Hematopoietic multipotent progenitor cell treated with erythropoietin and hydrocortisone succinate and interleukin-3 and kit ligand, for 4 days (in vitro differentiated cells): ENCODE measurements around the gene CHST11.

Experiments
- DNase-seq: peaks from one replicate; pipeline ENCODE4 v3.0.0-alpha.2; 2015

CHST11 gene

DNA sequence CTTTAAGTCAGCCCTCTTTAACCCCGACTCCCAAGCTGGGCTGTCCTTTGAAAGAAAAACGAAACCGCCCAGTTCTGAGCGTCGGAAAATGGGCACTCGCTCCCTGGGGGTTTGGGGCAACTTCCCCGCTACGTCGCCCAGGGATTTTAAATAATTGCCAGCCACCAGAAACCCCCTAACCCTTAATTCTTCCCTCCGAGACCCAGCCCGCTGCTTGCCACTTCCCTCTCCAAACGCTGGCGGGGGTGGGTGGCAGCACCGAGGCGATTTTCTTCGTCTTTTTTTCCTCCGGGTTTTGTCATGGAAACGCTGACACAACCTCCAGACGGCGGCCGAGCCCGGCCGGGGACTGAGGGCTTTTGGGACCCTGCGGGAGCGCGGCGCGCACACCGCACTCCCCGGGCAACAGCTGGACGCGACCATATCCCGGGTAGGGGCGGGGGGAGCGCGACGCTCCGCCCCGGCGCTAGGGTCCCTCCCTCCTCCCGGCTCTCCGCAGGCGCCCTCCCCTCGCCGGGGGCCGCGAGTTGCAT lies at the start of gene CHST11:
TSS of gene CHST11 (plus strand) at position 532 of the 533 bp plus-strand sequence.
- peak; percentile 96 for DNase-seq

DNA sequence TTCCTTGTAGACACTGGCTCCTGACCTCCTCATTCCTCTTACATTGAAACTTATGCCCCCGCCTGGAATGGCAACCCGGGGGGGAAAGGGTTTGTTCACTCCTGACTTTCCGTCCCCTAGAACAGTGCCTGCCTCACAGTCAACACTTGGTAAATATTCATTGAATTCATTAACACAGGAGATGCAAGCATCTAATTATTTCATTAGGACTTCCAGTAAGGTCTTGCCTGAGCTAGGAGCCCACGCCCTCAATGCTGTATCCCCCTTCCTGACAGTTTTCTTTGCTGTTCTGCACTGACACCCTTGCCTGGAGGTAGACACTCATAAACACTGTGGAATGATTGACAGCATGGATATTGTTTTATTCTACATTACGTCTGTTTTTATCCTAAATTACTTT lies 49.3 kb upstream of the CHST11 start:
- DNase-seq, result no peak

DNA sequence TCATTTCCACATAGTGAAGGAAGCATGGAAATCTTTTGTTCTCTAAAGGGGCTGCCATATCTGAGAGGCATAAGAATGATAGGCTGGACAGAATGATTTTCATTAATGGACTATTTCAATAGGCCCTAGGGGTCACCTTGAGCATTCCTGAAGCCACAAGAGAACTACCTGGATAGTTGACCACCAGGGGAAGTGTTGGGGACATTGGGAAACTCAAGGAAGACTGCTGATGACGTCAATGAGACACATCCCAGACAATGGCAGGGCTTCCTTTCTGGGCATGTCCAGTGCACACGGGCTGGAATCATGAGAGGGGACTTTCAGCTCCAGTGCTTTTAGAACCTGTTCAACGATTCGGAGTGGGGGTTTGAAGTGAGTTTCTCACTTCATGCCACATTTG lies 48.8 kb upstream of the CHST11 start:
- no peak for DNase-seq

DNA sequence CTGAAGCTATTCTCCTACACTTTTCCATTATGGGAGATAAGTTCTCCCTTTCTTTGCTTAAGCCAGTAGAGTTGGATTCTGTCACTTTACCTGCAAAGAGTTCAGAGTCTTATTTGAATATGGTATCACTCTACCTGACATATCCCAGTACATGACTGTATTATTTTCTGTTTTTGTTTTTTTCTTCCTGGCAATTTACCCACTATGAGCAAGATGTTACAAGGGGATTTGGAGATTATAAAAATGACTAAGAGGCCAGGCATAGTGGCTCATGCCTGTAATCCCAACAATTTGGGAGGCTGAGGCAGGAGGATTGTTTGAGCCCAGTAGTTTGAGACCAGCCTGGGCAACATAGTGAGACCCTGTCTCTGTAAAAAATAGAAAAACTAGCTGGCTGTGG lies 46.4 kb upstream of the CHST11 start:
- no peak for DNase-seq

DNA sequence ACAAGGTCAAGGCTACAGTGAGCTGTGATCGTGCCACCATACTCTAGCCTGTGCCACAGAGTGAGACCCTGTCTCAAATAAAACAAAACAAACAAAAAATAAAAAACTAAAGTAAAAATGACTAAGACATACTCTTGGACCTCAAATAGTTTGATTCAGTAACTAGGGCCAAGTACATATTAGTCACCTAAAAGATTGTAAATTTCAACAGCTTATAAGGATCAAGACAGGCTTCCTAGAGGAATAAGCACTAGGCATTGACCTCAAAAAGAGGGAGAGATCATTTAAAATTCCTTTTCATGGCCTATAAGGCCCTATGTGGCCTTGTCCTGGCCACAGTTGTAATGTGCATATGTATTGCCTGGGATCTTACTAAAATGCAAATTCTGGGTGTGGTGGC lies 46.0 kb upstream of the CHST11 start:
- no peak for DNase-seq

DNA sequence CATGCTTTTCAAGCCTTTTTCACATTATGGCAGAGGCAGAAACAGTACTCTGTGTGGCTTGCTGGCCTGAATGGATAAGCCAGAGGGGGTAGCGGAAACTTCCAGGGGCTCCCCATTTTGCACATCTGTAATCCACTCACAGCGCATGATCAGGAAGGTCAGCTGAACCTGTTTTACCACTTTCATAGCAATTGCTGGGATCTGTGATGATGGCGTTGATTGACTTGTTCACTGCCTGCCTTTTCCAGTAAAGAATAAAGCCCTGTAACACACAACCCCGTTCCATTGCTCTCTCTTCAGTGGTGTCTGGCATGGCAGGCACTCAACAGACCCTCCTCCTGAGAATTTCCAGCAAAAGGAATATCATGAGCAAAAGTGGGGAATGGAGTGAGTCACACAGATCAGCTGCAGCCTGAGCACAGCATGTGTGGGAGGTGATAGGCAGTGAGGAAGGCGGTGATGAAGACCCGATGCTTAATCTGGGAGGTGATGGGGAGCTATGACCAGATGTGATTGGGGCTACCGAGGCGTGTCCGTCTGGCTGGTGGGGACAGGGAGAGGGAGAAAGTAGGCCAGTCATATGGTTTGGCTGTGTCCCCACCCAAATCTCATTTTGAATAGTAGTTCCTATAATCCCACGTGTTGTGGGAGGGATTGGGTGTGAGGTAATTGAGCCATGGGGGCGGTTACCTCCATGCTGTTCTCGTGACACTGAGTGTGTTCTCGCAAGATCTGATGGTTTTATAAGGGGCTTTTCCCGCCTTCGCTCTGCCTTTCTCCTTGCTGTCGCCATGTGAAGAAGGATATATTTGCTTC lies 44.7 kb upstream of the CHST11 start:
- no peak for DNase-seq

DNA sequence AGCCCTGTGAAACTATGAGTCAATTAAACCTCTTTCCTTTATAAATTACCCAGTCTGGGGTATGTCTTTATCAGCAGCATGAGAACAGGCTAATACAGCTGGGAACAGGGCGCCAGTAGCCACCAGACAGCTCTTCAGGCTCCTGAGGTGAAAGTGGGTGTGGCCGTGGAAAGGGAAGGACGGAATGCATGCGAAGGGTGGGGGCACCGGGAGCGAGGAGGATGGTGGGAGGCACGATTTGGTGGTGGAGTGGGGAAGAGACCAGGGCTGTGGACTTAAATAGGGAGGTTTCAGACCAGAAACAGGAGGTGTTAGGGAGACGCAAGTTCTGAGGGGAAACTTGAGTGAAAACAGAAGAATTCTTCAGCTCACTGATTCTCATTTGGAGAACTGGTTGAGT lies 44.1 kb upstream of the CHST11 start:
- DNase-seq, result no peak

DNA sequence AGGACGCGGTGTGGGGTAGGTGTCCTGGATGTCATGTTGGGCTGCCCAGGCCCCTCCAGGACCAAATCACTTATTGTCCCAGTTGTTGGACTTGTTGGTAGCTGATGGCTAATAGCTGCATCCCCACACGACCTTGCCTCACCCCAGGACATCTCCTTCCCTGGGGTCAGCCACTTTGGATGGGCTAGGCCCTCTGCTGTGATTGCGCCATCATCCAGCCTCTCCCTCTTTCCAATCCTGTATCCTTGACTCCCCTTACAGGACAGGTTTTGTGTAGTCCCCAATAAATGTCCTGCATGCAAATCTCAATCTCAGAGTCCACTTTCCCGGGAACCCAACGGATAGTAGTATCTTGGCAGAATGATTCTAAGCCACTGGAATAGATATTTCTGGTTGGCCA lies 43.4 kb upstream of the CHST11 start:
- DNase-seq, result no peak

DNA sequence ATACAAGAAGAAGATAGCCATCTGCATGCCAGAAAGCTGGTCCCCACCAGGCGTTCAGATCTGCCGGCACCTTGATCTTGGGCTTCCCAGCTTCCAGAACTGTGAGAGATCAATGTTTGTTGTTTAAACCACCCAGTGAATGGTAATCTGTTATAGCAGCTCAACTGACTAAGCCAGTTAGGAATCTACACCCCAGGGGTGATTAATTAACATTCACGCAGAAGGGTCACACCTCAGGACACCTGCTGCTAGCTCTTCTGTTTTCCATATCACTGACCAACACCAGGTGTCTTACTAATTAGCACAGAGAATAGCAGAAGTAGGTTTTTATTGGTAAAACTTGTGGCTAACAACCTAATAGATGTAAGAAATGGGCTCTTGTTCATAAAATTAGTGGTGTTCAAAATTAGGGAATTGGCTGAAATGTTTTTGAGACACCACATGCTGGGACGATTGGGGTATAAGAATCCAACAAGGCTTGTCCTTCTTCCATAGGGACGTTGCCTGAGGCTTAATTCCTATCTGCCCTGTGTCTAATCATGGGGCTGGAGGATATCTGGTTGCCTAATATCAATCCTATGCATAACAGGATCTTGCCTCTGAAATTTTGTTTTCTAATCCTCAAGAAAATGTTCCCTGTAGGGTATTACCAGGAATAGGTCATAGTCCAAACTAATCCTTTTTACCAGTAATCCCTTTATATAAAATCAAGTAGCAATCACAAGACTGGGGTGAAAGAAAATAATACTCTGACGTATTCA lies 42.0 kb upstream of the CHST11 start:
- DNase-seq, result no peak

DNA sequence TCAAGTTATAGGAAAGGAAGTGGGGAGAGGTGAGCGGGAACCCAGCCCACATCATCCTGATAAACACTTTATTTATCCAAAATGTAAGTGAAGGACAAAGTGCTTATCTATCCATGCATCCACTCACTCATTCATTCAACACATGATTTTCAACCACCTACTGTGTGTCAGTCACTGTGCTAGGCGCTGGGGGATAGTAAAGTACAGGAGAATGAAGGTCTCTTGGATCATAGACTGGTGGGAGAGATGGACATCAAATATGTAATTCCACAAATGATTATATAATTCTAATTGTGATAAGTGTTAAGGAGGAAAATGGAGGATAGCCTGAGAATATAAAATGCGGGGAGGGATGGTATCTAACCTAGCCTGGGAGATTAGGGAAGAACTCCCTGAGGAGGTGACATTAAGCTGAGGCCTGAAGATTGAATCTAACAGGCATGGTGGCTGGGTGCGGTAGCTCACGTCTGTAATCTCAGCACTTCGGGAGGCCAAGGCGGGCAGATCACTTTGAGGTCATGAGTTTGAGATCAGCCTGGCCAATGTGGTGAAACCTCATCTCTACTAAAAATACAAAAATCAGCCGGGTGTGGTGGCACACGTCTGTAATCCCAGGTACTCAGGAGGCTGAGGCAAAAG lies 41.3 kb upstream of the CHST11 start:
- no peak for DNase-seq

DNA sequence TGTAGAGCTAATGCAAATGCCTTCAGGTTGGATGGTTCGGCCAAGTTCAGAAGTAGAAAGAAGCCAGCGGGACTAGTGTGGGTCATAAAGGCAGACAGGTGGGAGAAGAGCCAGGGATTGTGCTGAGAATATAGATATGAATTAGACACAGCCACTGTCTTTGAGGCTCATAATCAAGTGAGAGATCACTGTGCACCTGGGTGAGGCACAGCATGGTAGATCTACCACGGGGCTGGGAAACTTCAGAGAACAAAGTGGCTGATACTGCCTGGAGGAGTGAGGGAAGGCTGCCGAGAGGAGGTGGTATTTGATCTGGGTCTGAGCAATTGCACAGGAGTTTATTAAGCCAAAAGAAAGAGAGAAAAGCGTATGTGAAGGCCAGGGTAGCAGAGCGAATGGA lies 40.6 kb upstream of the CHST11 start:
- DNase-seq, result no peak

DNA sequence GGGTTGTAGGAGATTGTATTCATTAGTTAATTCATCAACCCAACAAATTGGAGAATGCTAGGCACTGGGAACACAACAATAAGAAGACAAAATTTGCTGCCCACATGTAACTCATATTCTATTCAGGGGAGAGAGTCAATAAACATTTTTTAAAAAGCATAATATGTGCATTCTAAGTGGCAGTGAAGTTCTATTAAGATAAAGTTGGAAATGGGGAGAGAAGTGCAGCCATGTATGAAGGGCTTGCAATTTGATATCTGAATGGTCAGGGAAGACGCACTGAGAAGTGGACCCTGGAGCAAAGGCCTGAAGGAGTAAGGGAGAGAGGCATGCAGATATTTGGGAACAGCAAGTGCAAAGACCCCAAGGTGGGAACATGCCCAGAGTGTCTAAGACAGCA lies 40.2 kb upstream of the CHST11 start:
- DNase-seq, result no peak

DNA sequence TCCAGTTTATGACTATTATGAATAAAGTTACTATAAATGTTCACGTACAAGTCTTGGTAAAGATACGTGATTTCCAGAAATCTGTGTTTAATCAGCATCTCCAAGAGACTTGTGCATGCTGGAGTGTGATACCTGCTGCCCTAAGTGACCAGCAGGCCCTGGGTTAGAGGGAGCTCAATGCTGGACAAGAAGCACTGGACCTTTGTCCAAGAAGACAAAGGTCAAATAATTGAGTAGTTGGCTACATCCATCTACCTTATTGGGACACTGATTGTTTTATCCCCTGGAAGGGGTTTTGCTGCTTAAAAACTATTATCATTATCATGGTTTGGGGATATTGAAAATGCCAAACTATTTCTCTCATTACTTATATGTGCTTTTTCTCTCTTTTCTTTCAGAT lies 37.0 kb upstream of the CHST11 start:
- no peak for DNase-seq

DNA sequence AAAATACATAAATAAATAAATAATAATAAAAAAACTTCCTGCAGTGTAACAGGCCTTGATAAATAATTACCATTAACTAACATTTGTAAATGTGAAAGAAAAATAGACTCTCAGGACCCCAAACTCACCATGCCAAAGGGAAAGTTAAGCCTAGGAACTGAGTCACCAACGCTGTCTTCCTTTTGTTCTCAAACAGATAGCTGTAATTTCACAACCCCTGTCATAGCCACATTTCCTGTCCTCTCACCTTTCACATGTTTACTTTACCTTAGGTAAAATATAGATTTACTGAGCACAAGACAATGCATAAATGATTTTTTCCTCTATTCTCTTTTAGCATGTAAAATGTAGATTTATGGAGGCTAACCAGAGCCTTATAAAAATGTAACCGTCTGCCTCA lies 35.9 kb upstream of the CHST11 start:
- no peak for DNase-seq

DNA sequence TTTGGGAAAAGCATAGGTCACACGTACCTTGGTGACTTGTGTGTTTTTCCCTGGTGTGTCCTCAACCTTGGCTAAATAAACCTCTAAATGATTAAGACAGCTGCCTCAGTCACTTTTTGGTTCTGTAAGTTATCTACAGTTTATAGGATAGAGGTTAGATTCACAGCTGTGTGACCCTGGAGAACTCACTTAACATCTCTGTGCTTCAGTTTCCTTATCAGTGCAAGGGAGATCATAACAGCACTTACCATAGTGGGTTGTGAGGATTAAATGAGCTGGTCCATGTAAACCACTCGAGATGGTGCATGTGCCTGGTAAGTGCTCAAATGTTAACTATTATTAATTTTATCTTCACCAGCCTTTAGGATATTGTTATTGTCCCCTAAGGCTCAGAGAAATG lies 35.4 kb upstream of the CHST11 start:
- no peak for DNase-seq

DNA sequence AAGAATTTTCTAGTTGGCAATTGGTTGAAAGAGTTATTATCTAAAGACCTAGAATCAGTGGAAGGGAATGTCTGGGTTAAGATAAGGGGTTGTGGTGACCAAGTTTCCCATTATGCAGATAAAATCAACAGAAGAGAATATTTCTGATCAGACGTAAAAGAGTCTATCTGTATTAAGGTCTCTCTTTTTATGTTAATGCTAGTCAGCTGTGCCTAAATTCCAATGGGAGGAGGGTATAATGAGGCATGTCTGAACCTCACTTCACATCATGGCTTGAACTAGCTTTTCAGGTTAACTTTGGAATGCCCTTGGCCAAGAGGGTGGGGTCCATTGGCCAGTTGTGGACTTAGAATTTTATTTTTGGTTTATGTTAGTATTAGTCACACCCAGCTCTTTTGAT lies 34.3 kb upstream of the CHST11 start:
- DNase-seq, result peak; percentile 19

DNA sequence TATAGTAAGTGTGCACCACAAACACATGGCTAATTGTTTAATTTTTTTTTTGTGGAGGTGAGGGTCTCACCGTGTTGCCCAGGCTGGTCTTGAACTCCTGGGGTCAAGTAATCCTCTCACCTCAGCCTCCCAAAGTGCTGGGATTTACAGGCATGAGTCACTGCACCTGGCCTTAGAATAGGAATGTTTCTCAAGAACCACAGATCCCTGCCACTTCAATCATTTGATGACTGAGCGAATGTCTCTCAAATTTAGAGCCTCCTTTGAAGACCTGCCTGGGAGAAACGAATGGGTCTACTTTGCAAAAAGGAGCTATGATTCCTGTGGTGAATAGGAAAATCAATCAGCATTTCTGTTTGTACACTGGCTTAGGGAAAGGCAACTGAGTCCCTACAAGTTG lies 33.5 kb upstream of the CHST11 start:
- DNase-seq, result no peak

DNA sequence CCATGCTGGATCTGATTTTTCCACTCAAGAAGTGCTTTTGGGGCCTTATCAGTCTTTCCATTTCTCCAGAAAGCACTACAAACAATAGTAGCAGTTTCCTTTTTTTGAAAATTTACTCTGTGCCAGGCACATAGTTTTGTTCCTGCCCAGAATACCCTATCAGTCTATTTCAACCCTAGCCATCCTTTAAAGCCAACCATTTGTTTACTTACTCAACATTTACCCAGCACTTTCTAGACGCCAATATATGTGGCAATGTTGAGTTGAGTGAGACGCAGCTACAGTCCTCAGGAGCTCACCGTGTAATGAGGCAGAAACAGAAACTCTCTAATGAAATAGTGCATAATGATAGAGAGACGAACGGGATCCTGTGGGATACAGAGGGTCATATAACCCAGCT lies 32.9 kb upstream of the CHST11 start:
- no peak for DNase-seq

DNA sequence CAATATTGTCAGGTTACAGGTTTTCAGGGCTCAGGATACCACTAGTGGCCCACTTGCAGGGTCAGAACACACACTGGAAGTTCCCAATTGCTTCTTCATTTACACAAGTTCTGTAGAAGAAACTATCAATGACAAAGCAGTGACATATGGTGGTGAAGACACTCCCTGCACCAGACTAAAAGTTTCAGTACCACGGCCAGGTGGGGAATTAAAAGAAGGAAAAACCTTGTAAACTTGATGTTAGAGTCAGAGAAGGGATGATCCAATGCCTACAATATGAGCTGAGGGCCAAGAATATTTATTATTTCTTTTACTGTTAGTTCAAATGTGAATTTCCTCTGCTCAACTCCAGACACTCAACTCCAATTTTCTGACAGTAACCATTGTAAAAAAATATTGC lies 31.8 kb upstream of the CHST11 start:
- no peak for DNase-seq

DNA sequence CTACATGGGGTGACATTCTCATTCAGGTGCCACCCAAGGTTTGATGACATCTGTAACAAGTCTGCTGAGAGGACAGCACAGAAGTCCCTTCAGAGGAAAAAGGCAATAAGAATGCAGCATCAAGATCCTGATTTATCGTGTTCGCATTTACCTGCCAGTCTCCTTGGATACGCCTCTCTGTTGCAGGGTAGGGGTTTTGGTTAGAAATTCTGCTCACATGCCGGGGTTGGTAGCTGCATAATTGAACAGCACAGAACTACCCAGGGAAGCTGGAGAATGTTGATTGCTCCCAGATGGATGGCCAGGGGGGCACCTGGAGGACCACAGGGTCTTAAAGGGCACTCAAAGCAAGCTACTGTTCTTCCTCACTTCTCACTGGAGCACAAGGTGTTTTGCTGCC lies 31.1 kb upstream of the CHST11 start:
- DNase-seq, result no peak

DNA sequence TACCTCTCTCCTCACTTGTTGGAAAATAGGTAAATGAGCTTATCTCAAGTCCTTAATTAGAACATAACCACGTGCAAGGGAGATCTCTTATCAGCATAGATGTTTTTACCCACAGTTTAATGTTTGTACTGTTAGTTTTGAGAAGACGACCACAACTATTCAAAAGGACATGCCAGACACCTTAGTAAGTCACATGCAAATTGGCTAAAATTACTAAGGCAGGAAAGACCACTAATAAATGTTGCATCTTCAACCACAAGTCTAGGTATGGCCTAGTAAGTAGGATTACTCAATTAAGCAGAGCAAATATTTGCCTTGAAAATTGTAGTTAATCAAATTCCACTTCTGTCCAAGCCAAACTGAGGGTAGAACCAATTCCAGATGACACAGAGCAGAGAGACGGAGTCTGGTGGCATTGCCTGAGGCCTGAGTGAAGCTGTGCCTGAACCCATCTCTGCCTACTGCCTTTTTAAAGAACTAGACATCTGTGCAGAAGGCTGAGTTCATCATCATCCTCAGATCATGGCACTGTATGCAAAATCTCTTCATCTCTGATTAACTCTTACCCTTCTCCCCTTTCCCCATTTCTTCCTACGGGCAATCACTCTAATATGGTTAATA lies 29.7 kb upstream of the CHST11 start:
- no peak for DNase-seq

DNA sequence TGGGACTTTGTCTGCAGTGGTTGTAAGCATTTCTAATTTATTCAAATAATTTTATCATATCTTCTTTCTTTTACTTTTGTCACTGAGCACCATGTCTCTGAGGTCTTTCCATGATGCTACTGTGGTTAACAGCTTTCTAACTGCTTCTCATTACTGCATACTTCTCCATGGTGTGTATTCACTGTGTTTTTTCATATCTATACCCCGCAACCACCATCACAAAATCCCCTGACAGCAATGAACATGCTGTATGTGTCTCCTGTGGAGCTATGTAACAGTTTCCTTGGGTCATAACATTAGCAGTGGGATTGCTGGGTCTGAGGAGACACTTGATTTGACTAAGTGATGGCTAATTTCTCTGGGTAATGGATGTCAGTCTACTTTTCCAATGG lies 29.2 kb upstream of the CHST11 start:
- no peak for DNase-seq

DNA sequence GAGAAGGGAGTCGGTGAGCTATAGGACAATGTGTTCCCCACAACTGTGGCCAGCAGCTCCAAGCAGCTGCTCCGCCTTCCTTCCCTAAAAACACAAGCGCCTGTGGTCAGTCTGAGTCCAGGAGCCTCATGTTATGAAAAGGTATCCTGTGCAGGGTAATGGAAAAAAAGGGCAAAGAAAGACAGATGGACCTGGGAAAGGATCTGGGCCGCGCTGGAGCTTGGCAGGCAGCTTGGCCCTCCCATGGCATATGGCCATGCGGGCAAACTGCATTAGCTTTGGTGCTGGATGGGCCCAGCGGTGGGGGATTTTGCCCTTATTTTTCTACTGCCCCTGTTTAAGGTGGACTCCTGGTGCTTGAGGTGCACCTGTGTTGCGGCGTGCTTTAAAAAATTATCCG lies 23.7 kb upstream of the CHST11 start:
- no peak for DNase-seq
